ENCODE results near the gene SELENOM. TPM values are rescaled to one million over a fixed set of nuclear protein-coding genes. Genes with fewer than 3 reads are reported as not detected.

SELENOM gene
- total and polyA plus RNA-seq, 2 of the 8 experiments (the other 6 are each of a cell fraction or from before 2014, with no cell fraction given) = 22.7 to 40.0 TPM

GRCh38 chr22:31105282-31105929 lies 2.0 kb downstream of the SELENOM start (continued):
- TF ChIP-seq CTCF (IDR thresholded peaks at IDR 0.05; ENCODE audit: control extremely low read depth in 1 of 3, insufficient read depth in 1 of 3, low read depth in 1 of 3, low read length in 3 of 3) = no peak
- no peak for TF ChIP-seq RBBP5 (IDR thresholded peaks at IDR 0.05; ENCODE audit: borderline replicate concordance, low read depth, low read length)
- TF ChIP-seq GABPA (IDR thresholded peaks at IDR 0.05; ENCODE audit: borderline replicate concordance, insufficient read depth, low read length) = no peak
